ENCODE results near the gene DPEP2NB.
"Not testable (repeated sequence)": the region's sequence is repeated elsewhere in the genome, so short reads cannot be mapped to it uniquely, and the experiment has no call there.

DPEP2NB gene

DNA sequence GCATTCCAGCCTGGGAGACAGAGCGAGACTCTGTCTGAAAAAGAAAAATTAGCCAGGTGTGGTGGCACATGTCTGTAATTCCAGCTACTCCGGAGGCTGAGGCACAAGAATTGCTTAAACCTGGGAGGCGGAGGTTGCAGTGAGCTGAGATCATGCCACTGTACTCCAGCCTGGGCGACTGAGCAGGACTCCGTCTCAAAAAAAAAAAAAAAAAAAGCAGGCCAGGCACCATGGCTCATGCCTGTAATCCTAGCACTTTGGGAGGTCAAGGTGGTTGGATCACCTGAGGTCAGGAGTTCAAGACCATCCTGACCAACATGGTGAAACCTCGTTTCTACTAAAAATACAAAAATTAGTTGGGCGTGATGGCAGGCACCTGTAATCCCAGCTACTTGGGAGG lies 43.4 kb downstream of the DPEP2NB start:
- not testable (repeated sequence) for H3K27me3 ChIP-seq (ENCODE audit: control insufficient read depth in 1 of 2, insufficient read depth in 2 of 2, low read length in 2 of 2); H3K4me1 ChIP-seq (ENCODE audit: control insufficient read depth in 1 of 2, insufficient read depth in 2 of 2, low read length in 2 of 2); H3K9ac ChIP-seq (ENCODE audit: low read depth in 1 of 2, low read length in 2 of 2); H3K36me3 ChIP-seq (ENCODE audit: control insufficient read depth in 1 of 2, insufficient read depth in 2 of 2, low read length in 2 of 2); H3K4me3 ChIP-seq (ENCODE audit: low read depth in 1 of 2, low read length in 2 of 2); H3K27ac ChIP-seq (ENCODE audit: low read depth, low read length); H3K9me3 ChIP-seq (ENCODE audit: control insufficient read depth in 1 of 2, low read length in 2 of 2)

DNA sequence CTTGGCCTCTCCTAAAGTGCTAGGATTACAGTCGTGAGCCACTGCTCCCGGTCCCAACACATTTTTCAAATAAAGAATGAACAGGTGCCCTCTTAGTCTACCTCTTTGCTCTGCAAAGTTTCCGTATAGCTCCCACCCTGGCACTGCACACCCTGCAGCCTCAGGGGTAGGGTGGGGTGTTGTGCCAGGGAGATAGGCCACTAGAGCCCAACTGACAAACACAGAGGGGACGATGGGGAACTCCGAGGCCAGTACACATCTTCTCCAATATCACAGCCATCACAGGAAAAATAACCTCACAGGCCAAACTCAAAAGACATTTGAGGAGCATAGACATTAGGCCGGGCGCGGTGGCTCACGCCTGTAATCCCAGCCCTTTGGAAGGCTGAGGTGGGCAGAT lies 44.6 kb downstream of the DPEP2NB start:
- peaks cover 3% of the 10 kb centered on the region in 2 donors for H3K27me3 ChIP-seq (ENCODE audit: control insufficient read depth in 1 of 2, insufficient read depth in 2 of 2, low read length in 2 of 2)
- peaks cover 14 to 19% of the 10 kb centered on the region in 2 donors for H3K4me1 ChIP-seq (ENCODE audit: control insufficient read depth in 1 of 2, insufficient read depth in 2 of 2, low read length in 2 of 2)
- H3K36me3 ChIP-seq (ENCODE audit: control insufficient read depth in 1 of 2, insufficient read depth in 2 of 2, low read length in 2 of 2): no peaks in the 10 kb centered on the region
- H3K4me3 ChIP-seq (ENCODE audit: low read depth in 1 of 2, low read length in 2 of 2): no peak overlapping the region
- H3K9ac ChIP-seq (ENCODE audit: low read depth in 1 of 2, low read length in 2 of 2): no peak overlapping the region
- H3K27ac ChIP-seq (ENCODE audit: low read depth, low read length): no peak overlapping the region
- H3K9me3 ChIP-seq (ENCODE audit: control insufficient read depth in 1 of 2, low read length in 2 of 2): no peaks in the 10 kb centered on the region

DNA sequence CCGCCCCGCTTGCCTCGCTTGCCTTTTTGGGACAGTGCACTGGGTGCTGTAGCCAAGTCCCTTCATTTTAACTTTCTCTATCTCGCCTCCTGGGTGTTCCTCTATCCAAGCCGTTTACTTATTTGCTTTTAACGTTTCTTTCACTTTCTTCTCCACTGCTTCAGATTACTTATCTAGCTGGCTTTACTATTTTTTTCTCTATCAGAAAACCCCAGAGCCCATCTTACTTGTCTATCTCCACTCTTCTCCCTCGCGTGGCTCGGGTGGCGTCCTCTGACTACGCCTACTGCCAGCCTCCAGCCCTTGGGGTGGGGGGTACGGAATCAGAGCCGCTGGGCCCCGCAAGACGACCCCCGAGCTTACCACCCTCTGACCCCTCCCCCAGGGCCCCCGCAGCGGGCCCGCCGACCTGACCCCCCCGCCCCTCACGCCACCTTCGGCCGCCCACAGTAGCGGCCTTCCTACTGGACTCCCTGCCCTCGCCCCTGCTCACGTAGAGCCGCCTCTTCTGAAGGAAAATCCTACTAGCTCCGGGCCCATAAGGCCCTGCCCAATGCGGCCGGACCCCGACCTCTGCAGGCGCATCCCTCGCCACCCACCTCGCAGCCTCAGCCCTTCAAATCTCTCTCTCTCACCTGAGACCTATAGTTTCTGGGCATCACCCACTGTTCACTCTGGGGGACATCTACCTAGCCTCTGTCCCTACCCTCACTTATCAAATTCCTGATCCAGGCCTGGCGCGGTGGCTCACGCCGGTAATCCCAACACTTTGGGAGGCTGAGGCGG lies 46.3 kb downstream of the DPEP2NB start:
- H3K4me1 ChIP-seq (ENCODE audit: control insufficient read depth in 1 of 2, insufficient read depth in 2 of 2, low read length in 2 of 2): peaks cover 18 to 35% of the 10 kb centered on the region in 2 donors
- no peaks in the 10 kb centered on the region for H3K9me3 ChIP-seq (ENCODE audit: control insufficient read depth in 1 of 2, low read length in 2 of 2)
- no peaks in the 10 kb centered on the region for H3K36me3 ChIP-seq (ENCODE audit: control insufficient read depth in 1 of 2, insufficient read depth in 2 of 2, low read length in 2 of 2)
- H3K4me3 ChIP-seq (ENCODE audit: low read depth in 1 of 2, low read length in 2 of 2): peak overlapping the region; percentile 79 to 82
- H3K27me3 ChIP-seq (ENCODE audit: control insufficient read depth in 1 of 2, insufficient read depth in 2 of 2, low read length in 2 of 2): peaks cover 0 to 3% of the 10 kb centered on the region in 2 donors
- H3K9ac ChIP-seq (ENCODE audit: low read depth in 1 of 2, low read length in 2 of 2): peak overlapping the region; percentile 66 to 76
- H3K27ac ChIP-seq (ENCODE audit: low read depth, low read length): peak overlapping the region; percentile 78

DNA sequence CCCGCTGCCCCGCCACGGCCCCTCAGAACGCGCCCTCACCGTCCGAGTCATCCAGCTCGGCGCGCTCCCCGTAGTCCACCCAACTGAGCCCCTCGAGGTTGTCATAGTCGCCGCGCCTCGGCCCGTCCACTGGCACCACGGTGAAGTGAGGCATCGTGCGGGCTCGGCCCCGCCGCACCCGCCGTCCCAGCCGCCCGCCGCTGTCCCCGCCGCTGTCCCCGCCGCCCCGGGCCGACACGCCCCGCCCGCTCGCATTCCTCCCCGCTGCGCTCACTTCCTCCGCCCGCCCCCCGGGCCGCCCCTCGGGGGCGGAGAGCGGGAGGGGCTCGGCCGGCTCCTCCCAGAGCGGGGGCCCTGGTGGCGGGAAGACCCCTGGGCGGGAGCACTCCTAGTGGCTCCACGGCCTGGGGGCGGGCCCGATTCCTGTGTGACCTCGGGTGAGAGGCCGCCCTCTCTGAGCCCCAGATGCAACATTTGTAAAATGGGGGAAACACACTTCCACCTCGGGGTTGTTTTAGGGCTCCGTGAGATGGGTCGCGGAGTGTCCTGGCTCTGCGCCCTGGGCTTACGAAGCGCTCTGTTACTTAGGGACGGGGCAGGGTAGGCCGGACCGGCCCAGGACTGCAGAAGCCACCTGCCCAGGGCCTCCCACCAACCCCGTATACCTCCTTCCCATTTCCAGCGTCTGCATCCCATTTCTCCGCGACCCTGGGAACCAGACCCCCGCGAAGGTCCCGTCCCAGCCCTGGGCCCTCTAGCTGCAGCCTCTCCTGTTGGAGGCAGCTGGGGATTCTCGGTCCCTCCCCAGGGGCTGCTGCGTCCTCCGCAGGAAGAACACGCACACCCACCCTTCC lies 47.1 kb downstream of the DPEP2NB start, which contains the start of gene SLC12A4:
TSS of gene SLC12A4 (minus strand) at position 238 of the 854 bp plus-strand sequence. CDS start at position 154, 84 bp downstream.
- Histone ChIP-seq H3K27ac (ENCODE audit: low read depth, low read length) (peak within 1 kb of the TSS; percentile 92), H3K4me1 (ENCODE audit: control insufficient read depth in 1 of 2, insufficient read depth in 2 of 2, low read length in 2 of 2) (peaks cover 19 to 43% of the 10 kb centered on the region in 2 donors), H3K9ac (ENCODE audit: low read depth in 1 of 2, low read length in 2 of 2) (peak within 1 kb of the TSS; percentile 72 to 89), H3K9me3 (ENCODE audit: control insufficient read depth in 1 of 2, low read length in 2 of 2) (no peaks in the 10 kb centered on the region), H3K4me3 (ENCODE audit: low read depth in 1 of 2, low read length in 2 of 2) (peak within 1 kb of the TSS; percentile 79 to 82), H3K36me3 (ENCODE audit: control insufficient read depth in 1 of 2, insufficient read depth in 2 of 2, low read length in 2 of 2) (no peaks in the 10 kb centered on the region), H3K27me3 (ENCODE audit: control insufficient read depth in 1 of 2, insufficient read depth in 2 of 2, low read length in 2 of 2) (peaks cover 0 to 3% of the 10 kb centered on the region in 2 donors)

DNA sequence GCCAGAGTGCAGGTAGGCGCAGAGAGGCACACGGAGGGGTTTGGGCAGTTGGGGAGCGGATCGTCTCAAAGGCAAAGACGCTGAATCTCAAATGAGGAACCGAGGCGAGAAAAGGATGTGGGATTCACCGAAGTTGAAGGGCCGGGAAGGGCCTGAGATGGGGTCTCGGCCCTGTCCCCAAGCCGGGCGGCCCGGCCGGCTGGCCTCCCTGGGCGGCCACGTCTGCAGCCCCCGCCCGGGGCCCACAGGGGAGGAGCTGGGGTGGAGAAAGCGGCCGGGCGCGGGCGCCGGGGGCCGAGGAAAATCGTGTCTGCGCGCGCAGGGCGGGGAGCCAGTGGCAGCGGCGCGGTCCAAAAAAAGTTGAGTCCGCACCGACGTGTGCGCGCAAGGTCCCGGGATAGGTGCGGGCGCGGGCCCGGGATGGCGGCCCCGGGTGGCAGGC lies 47.7 kb downstream of the DPEP2NB start:
- Histone ChIP-seq H3K27ac (ENCODE audit: low read depth, low read length) (peak overlapping the region; percentile 92), H3K9ac (ENCODE audit: low read depth in 1 of 2, low read length in 2 of 2) (peak overlapping the region; percentile 72 to 89), H3K4me3 (ENCODE audit: low read depth in 1 of 2, low read length in 2 of 2) (peak overlapping the region; percentile 71 to 79), H3K4me1 (ENCODE audit: control insufficient read depth in 1 of 2, insufficient read depth in 2 of 2, low read length in 2 of 2) (peaks cover 19 to 50% of the 10 kb centered on the region in 2 donors), H3K36me3 (ENCODE audit: control insufficient read depth in 1 of 2, insufficient read depth in 2 of 2, low read length in 2 of 2) (no peaks in the 10 kb centered on the region), H3K9me3 (ENCODE audit: control insufficient read depth in 1 of 2, low read length in 2 of 2) (no peaks in the 10 kb centered on the region), H3K27me3 (ENCODE audit: control insufficient read depth in 1 of 2, insufficient read depth in 2 of 2, low read length in 2 of 2) (peaks cover 0 to 3% of the 10 kb centered on the region in 2 donors)

DNA sequence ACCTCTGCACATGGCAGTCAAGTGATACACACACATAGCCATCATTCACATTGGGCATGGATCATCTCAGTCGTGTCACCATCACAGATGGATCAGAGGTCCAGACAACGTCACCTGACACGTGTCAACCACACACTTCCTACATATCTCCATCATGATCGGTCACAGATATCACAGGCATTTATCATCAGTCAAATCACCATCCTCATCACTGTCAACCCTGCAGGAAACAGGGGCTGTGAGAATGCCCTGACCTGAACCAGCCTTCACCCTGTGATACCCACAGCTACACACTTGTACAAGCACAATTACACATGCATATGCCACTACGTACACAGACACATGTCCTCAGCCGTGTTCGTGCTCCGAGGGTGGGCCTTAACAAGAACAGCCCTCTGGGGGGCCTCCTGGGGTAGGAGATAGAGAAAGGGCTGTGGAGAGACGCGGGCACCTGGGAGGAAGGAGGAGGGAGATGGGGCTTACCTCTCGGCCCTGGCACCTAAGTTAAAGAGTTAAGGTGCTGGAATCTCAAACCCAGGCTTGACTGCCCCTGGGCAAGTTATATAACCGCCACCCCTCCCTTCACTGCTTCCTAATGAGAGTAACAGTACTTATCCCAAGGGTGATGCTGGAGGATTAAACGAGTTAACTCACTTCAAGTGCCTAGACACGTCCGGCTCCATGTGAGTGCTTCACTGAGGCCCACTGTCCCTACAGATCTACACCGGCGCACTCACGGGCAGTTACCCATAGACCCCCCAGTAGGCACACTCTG lies 48.3 kb downstream of the DPEP2NB start:
- Histone ChIP-seq H3K27me3 (ENCODE audit: control insufficient read depth in 1 of 2, insufficient read depth in 2 of 2, low read length in 2 of 2) (peaks cover 0 to 3% of the 10 kb centered on the region in 2 donors), H3K27ac (ENCODE audit: low read depth, low read length) (peak overlapping the region; percentile 92), H3K4me3 (ENCODE audit: low read depth in 1 of 2, low read length in 2 of 2) (peak overlapping the region; percentile 71 to 79), H3K36me3 (ENCODE audit: control insufficient read depth in 1 of 2, insufficient read depth in 2 of 2, low read length in 2 of 2) (peaks cover 0 to under 1% of the 10 kb centered on the region in 2 donors), H3K9me3 (ENCODE audit: control insufficient read depth in 1 of 2, low read length in 2 of 2) (no peaks in the 10 kb centered on the region), H3K9ac (ENCODE audit: low read depth in 1 of 2, low read length in 2 of 2) (peak overlapping the region; percentile 72 to 89), H3K4me1 (ENCODE audit: control insufficient read depth in 1 of 2, insufficient read depth in 2 of 2, low read length in 2 of 2) (peaks cover 19 to 50% of the 10 kb centered on the region in 2 donors)

DNA sequence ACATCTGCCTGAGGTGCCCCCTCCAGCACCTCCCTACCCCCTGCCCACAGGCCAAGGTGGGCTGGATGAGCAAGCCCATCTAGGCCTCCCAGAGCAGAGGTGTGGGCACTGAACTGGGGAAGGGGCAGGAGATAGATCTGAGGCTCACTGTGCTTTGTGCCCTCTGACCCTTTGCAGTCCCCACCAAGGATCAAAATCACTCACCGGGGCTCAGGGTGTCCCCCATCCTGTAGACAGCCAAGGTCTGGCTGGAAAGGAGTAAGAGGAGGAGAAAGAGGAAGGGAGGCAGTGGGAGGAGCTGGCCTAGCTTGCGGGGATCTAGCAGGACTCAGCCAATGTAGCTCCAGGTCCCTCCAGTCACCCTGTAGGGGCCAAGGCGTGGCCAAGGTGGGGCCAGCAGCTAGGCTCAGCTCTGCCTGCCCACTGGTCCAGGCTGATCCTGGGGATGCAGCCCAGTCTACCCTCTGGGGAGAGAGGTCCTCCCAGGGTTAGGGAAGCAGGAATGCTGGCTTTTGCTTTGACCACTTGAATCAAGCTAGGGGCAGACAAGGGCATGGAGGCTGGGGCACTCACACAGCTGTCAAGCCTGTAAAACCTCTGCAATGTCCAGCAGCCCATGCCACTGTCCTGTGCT lies 49.0 kb downstream of the DPEP2NB start:
- no peaks in the 10 kb centered on the region for H3K9me3 ChIP-seq (ENCODE audit: control insufficient read depth in 1 of 2, low read length in 2 of 2)
- peak overlapping the region; percentile 71 to 79 for H3K4me3 ChIP-seq (ENCODE audit: low read depth in 1 of 2, low read length in 2 of 2)
- H3K9ac ChIP-seq (ENCODE audit: low read depth in 1 of 2, low read length in 2 of 2): peak overlapping the region; percentile 72 to 89
- no peak overlapping the region for H3K27ac ChIP-seq (ENCODE audit: low read depth, low read length)
- H3K36me3 ChIP-seq (ENCODE audit: control insufficient read depth in 1 of 2, insufficient read depth in 2 of 2, low read length in 2 of 2): peaks cover 0 to 7% of the 10 kb centered on the region in 2 donors
- peaks cover 0 to 3% of the 10 kb centered on the region in 2 donors for H3K27me3 ChIP-seq (ENCODE audit: control insufficient read depth in 1 of 2, insufficient read depth in 2 of 2, low read length in 2 of 2)
- peaks cover 19 to 56% of the 10 kb centered on the region in 2 donors for H3K4me1 ChIP-seq (ENCODE audit: control insufficient read depth in 1 of 2, insufficient read depth in 2 of 2, low read length in 2 of 2)

DNA sequence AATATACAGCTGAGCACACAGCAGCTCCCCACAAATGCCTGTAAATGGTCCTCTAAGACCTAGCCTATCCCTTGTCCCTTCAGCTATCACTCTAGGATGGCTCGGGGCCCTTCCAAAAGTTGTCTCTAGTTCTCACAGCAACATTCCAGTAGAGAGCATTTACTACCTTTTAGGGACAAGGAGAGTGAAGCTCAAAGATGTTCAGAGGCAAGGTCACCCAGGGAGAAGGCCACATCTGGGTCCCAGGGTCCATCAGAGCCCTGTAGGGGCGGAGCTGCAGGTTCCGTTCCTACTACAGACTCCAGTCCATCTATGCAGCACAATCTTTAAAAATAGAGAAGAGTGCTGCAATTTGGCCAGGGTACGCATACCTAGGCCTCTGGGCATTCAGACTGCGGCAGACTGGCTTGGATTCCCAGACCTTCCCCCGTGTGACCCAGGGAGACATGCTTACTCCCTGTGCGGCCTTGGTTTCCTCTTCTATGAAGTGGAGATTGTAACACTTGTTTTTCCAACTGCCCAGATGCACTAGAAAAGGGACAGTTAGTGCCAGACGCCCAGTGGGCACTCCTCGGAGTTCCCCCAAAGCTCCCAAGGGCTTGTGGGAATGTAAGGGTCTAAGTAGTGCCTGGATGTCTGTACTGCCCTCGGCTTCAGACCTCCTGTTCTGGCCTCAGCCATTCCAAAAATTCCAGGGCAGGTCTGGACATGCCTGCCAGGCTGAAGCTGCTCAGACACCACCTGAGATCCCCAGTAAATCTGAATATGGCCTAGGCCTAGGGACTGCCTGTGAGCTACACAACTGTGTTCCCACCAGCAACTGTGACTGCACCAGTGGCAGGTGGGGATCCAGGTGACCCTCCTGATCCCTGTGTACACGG lies 49.8 kb downstream of the DPEP2NB start:
- Histone ChIP-seq H3K9me3 (ENCODE audit: control insufficient read depth in 1 of 2, low read length in 2 of 2) (no peaks in the 10 kb centered on the region), H3K27ac (ENCODE audit: low read depth, low read length) (no peak overlapping the region), H3K27me3 (ENCODE audit: control insufficient read depth in 1 of 2, insufficient read depth in 2 of 2, low read length in 2 of 2) (peaks cover 0 to 3% of the 10 kb centered on the region in 2 donors), H3K4me1 (ENCODE audit: control insufficient read depth in 1 of 2, insufficient read depth in 2 of 2, low read length in 2 of 2) (peaks cover 19 to 61% of the 10 kb centered on the region in 2 donors), H3K36me3 (ENCODE audit: control insufficient read depth in 1 of 2, insufficient read depth in 2 of 2, low read length in 2 of 2) (peaks cover 0 to 15% of the 10 kb centered on the region in 2 donors), H3K4me3 (ENCODE audit: low read depth in 1 of 2, low read length in 2 of 2) (peak overlapping the region; percentile 71 to 79), H3K9ac (ENCODE audit: low read depth in 1 of 2, low read length in 2 of 2) (no peak overlapping the region)

Measured in duodenal mucosa (tissue), 2 donors.